Stimulated activated CD8-positive, alpha-beta memory T cell treated with anti-CD3 and anti-CD28 coated beads, Interleukin-7, amount 100 ng/mL, for 48 hours (primary cell): Measurements from ENCODE around the gene PDZRN4.

Experiments
- DNase-seq, 2 donors: peaks; one replicate each; pipeline ENCODE4 v3.0.0-alpha.2; 2020; ENCODE audit warnings: low read depth in 1 of 2; ENCODE audit errors: extremely low read depth in 1 of 2

The PDZRN4 gene

GRCh38 chr12:41621291-41621690, 433.2 kb downstream of the PDZRN4 start:
- DNase-seq: no peak
